Activated effector memory CD4-positive, alpha-beta T cell treated with Interleukin-2 at 50 U/mL for 16 hours (primary cell): ENCODE measurements around the gene WFDC10B.
"Not testable (repeated sequence)": the region's sequence is repeated elsewhere in the genome, so short reads cannot be mapped to it uniquely, and the experiment has no call there.

Experiments used
- DNase-seq: peaks from one replicate; pipeline ENCODE4 v3.0.0-alpha.2; 2020

WFDC10B gene

GRCh38 chr20:45646875-45647274 is 57.9 kb downstream of the WFDC10B start:
- no peak for DNase-seq

- not testable (repeated sequence) for DNase-seq
These were observed 59.0 kb downstream of the WFDC10B start for GRCh38 chr20:45645869-45646268.

- DNase-seq: not testable (repeated sequence)
These were observed 63.7 kb downstream of the WFDC10B start for GRCh38 chr20:45641076-45641475.

GRCh38 chr20:45639687-45640086 is 65.1 kb downstream of the WFDC10B start:
- no peak for DNase-seq

- DNase-seq: no peak
These were observed 68.3 kb downstream of the WFDC10B start for GRCh38 chr20:45636513-45636912.
